ENCODE results near the gene GNMT.
A peak's percentile ranks its signal among the peaks of the same experiment; 100 is the strongest.

The GNMT gene

DNA sequence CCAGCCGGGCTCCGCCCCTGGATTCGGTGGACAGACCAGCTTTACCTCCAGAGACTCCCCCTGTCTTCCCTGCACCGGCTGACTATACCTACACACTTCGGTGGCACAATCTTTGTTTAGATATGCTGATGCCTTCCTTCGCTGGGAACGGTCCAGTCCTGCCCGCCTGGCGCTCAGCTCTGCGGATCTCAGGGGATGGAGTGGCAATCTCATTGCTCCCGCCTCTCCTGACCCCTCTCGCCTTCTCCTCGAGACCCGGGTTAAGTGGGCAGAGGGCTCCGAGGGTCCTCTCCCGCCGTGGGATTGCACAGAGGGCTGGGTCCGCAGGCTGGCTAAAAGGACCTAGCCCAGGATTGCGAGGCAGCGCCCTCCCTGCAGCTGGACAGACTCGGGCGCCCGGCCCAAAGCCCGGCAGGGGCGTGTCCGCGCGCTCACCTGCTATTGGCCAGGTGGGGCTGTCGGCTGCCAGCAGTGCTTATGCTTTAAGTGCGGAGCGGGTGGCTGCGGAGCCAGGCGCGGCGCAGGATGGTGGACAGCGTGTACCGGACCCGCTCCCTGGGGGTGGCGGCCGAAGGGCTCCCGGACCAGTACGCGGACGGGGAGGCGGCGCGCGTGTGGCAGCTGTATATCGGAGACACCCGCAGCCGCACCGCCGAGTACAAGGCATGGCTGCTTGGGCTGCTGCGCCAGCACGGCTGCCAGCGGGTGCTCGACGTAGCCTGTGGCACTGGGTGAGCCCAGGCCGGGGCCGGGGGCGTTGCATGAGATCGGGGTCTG lies at the start of gene GNMT:
GNMT (plus strand) TSS at position 512 of the 777 bp plus-strand sequence; CDS start at position 526, 14 bp downstream.
- no peak for DNase-seq (ENCODE audit: low spot score)
- no peak within 1 kb of the TSS for H3K27ac ChIP-seq

DNA sequence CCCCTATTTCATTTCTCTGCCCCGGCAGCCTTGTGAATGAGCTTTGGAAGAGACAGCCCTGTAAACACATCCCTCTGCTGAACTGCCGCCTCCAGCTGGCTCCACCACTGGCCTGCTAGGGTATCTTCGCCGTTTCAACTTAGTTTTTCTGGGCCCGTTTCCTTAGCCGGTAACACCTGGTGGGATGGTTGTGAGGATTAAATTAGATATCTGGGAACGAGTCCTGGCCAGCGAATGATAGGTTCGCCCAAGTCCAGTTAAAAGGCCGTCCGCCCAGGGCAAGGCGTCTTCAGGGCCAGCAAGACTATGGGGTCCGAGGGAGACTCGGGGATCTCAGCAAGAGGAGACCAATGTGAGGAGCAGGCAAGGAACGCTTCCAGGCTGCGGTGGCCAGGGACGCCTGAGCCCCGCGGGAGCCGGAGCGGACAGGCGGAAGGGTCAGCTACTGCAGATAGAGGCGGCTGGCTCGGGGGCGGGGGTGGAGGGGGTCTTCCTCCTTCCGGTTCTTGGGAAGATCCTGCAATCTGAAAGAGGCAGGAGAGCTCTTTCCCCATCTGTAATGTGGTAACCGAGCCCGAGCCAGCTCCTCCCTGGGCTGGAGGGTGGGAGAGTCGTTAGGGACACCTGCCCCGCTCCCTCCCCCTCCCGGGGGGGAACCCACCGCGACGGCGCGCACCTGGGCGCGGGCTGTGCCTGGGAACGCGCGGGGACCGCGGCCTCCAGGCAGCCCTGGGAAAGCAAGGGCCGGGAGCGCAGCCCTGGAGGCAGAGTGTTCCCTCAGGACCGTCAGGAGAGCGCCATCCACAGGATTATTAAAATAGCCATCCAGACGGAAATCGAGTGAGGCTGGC lies 49.2 kb upstream of the GNMT start:
- Histone ChIP-seq H3K4me3 (peak overlapping the region; percentile 60), H3K27ac (no peak overlapping the region)
- TF ChIP-seq, protein P1, sequence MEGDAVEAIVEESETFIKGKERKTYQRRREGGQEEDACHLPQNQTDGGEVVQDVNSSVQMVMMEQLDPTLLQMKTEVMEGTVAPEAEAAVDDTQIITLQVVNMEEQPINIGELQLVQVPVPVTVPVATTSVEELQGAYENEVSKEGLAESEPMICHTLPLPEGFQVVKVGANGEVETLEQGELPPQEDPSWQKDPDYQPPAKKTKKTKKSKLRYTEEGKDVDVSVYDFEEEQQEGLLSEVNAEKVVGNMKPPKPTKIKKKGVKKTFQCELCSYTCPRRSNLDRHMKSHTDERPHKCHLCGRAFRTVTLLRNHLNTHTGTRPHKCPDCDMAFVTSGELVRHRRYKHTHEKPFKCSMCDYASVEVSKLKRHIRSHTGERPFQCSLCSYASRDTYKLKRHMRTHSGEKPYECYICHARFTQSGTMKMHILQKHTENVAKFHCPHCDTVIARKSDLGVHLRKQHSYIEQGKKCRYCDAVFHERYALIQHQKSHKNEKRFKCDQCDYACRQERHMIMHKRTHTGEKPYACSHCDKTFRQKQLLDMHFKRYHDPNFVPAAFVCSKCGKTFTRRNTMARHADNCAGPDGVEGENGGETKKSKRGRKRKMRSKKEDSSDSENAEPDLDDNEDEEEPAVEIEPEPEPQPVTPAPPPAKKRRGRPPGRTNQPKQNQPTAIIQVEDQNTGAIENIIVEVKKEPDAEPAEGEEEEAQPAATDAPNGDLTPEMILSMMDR (IDR thresholded peaks at IDR 0.05): no peak
- DNase-seq (ENCODE audit: low spot score): no peak

More for the DNA sequence above, at the start of gene GNMT:
- peak within 1 kb of the TSS; percentile 78 for H3K4me3 ChIP-seq
- TF ChIP-seq, protein P1 (IDR thresholded peaks at IDR 0.05): no peak

GRCh38 chr6:42914546-42914945 lies 46.0 kb upstream of the GNMT start:
- TF ChIP-seq, protein P1 (IDR thresholded peaks at IDR 0.05): no peak
- no peak for DNase-seq (ENCODE audit: low spot score)
- H3K4me3 ChIP-seq: no peak overlapping the region
- no peak overlapping the region for H3K27ac ChIP-seq

- DNase-seq (ENCODE audit: low spot score): no peak
- H3K27ac ChIP-seq: no peak within 1 kb of the TSS
- TF ChIP-seq, protein P1 (IDR thresholded peaks at IDR 0.05): no peak
- no peak within 1 kb of the TSS for H3K4me3 ChIP-seq
Measured at GRCh38 chr6:42915732-42916131, 44.8 kb upstream of the GNMT start, which contains the start of gene PTCRA. PTCRA (plus strand) TSS chr6:42916053; CDS start chr6:42916070, 17 bp downstream.

GRCh38 chr6:42916288-42916687 lies 44.3 kb upstream of the GNMT start:
- H3K4me3 ChIP-seq: no peak overlapping the region
- DNase-seq (ENCODE audit: low spot score): no peak
- TF ChIP-seq, protein P1 (IDR thresholded peaks at IDR 0.05): no peak

DNA sequence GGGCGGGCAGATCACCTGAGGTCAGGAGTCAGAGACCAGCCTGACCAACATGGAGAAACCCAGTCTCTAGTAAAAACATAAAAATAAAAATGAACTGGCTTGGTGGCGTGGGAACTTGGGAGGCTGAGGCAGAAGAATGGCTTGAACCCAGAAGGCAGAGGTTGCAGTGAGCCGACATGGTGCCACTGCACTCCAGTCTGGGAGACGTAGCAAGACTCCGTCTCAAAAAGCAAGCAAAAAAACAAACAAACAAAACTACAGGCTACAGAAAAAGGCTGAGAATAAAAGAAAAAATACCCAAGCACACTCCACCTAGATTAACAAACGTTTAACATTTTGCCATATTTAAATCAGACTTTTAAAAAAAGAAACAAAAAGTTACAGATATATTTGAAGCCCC lies 38.8 kb upstream of the GNMT start:
- Histone ChIP-seq H3K4me3 (no peak overlapping the region), H3K27ac (no peak overlapping the region)
- TF ChIP-seq, protein P1 (IDR thresholded peaks at IDR 0.05): no peak
- DNase-seq (ENCODE audit: low spot score): no peak

More at GRCh38 chr6:42916288-42916687, 44.3 kb upstream of the GNMT start:
- H3K27ac ChIP-seq: no peak overlapping the region

Data from coronary artery (tissue), 2 donors.